Mucosa of rectum (tissue), 2 donors: ENCODE results near the gene CDK14.

Source experiments
- H3K27ac ChIP-seq, 2 donors: one replicate each; pipeline ENCODE4 v1.7.0; 2013; ENCODE audit warnings: inconsistent platforms in 2 of 2, low read depth in 2 of 2, low read length in 2 of 2
- H3K27me3 ChIP-seq, 2 donors: one replicate each; pipeline ENCODE4 v1.7.0; 2013; ENCODE audit warnings: low read length in 2 of 2; ENCODE audit not compliant: control insufficient read depth in 2 of 2, insufficient read depth in 2 of 2
- H3K36me3 ChIP-seq, 2 donors: one replicate each; pipeline ENCODE4 v1.7.0; 2013; ENCODE audit warnings: low read length in 2 of 2; ENCODE audit not compliant: control insufficient read depth in 2 of 2, insufficient read depth in 2 of 2
- H3K4me1 ChIP-seq, 2 donors: one replicate each; pipeline ENCODE4 v1.7.0; 2013; ENCODE audit warnings: low read length in 2 of 2, mild to moderate bottlenecking in 1 of 2; ENCODE audit not compliant: control insufficient read depth in 2 of 2, insufficient read depth in 2 of 2
- H3K4me3 ChIP-seq, 2 donors: one replicate each; pipeline ENCODE4 v1.7.0; 2013; ENCODE audit warnings: low read length in 2 of 2
- H3K9ac ChIP-seq, 2 donors: one replicate each; pipeline ENCODE4 v1.7.0; 2013; ENCODE audit warnings: low read length in 2 of 2, low read depth in 1 of 2, mild to moderate bottlenecking in 1 of 2
- H3K9me3 ChIP-seq, 2 donors: one replicate each; pipeline ENCODE4 v1.7.0; 2013; ENCODE audit warnings: low read length in 2 of 2; ENCODE audit not compliant: control insufficient read depth in 2 of 2
- donor health status: healthy.
- donor health status: Normal muscosa, but diverticular disease.

CDK14 gene

GRCh38 chr7:90988516-90988915 lies 392.4 kb downstream of the CDK14 start:
- H3K27me3 ChIP-seq: no peaks in the 10 kb centered on the region
- H3K36me3 ChIP-seq: no peaks in the 10 kb centered on the region
- H3K9me3 ChIP-seq: no peaks in the 10 kb centered on the region
- H3K4me3 ChIP-seq: no peak overlapping the region
- H3K4me1 ChIP-seq: no peaks in the 10 kb centered on the region
- no peak overlapping the region for H3K27ac ChIP-seq
- no peak overlapping the region for H3K9ac ChIP-seq

GRCh38 chr7:90988996-90989765 lies 393.1 kb downstream of the CDK14 start:
- no peak overlapping the region for H3K9ac ChIP-seq
- no peak overlapping the region for H3K27ac ChIP-seq

DNA sequence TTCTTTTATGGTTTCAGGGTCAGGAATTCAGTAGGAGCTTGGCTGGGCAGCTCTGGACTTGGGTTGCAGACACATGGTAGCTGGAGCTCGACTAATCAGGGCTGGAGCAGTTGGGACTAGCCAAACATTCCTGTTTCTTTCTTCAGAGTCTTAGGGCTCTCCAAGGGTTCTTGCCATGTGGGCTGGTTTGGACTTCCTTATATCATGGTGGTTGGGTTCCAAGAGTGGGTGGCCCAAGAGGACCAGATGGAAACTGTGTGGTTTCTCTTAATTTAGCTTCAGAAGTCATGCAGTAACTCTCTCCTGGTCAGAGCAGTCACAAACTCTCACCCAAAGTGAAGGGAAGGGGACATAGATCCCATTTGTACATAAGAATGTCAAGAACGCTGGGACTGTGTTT lies 398.0 kb downstream of the CDK14 start:
- H3K36me3 ChIP-seq: no peaks in the 10 kb centered on the region
- no peaks in the 10 kb centered on the region for H3K4me1 ChIP-seq
- H3K9me3 ChIP-seq: no peaks in the 10 kb centered on the region
- H3K27me3 ChIP-seq: no peaks in the 10 kb centered on the region
- H3K4me3 ChIP-seq: no peak overlapping the region
- no peak overlapping the region for H3K27ac ChIP-seq
- no peak overlapping the region for H3K9ac ChIP-seq

More at GRCh38 chr7:90988996-90989765, 393.1 kb downstream of the CDK14 start:
- Histone ChIP-seq H3K27me3 (no peaks in the 10 kb centered on the region), H3K36me3 (no peaks in the 10 kb centered on the region), H3K4me3 (no peak overlapping the region), H3K9me3 (no peaks in the 10 kb centered on the region), H3K4me1 (no peaks in the 10 kb centered on the region)

DNA sequence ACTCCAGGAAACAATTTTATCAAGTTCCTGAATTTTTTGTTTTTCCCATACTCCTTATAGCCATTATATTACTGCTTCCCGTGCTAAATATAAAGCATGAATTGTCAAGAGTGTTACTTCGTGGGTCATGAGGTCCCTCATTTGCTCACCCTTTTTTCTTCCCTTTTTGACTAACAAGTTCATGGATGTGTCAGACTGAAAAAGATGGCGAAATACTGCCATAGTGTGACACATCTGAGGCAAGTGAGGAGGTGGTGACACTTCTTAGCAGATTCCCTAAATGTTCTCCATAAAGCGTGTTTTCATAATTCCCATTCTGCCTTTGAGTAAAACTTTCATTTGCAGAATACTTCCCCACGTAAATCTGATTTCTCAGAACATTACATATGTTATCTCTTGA lies 398.5 kb downstream of the CDK14 start:
- no peaks in the 10 kb centered on the region for H3K4me1 ChIP-seq
- no peaks in the 10 kb centered on the region for H3K9me3 ChIP-seq
- H3K4me3 ChIP-seq: no peak overlapping the region
- H3K27ac ChIP-seq: no peak overlapping the region
- no peaks in the 10 kb centered on the region for H3K27me3 ChIP-seq
- H3K9ac ChIP-seq: no peak overlapping the region
- no peaks in the 10 kb centered on the region for H3K36me3 ChIP-seq

GRCh38 chr7:90995996-90996395 lies 399.9 kb downstream of the CDK14 start:
- Histone ChIP-seq H3K27ac (no peak overlapping the region), H3K9me3 (no peaks in the 10 kb centered on the region), H3K9ac (no peak overlapping the region), H3K4me3 (no peak overlapping the region), H3K36me3 (no peaks in the 10 kb centered on the region), H3K27me3 (no peaks in the 10 kb centered on the region), H3K4me1 (no peaks in the 10 kb centered on the region)

DNA sequence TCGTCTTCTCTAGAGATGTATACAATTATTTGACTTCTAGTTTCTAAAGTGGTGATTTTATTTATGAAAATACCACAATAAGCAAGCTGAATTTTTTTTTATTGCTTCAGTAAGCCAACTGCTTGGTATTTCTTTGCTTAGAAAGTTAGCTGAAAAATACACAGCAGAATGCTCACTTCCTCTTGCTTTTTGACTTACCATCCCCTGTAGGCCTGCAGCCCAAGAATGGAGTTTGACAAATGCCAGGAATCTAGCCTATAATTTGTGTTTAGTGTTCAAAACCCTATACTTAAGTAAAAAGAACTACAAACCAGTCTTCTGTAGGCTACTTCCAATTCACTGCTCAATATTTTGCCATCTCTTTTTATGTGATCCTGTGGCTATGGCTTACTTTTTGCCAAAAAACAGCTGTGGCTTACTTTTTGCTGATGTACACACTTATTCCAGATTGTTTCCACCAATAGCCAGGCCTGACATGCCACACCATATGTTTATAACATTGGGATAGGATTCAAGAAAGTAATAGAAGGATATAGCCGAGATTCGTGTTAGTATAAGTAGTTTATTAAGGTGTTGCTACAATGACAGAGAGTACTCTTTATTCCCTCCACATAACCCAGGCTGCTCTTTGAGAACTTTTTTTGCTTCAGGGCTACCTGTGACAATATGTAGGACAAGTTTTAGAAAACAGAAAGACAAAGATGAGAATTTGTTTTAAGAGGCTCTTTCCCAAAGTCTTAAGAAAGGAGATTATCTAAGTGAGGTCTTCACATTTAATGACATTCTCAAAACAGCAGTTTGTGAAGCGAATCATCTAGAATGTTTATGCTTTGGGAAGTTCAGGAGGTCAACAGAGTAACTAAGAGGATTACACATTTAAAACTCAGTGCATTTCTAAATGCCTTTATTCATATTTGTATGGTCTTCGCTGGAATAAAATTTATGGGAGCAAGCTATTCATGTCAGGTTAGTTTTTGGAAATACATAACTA lies 404.2 kb downstream of the CDK14 start:
- H3K9me3 ChIP-seq: no peaks in the 10 kb centered on the region
- H3K27ac ChIP-seq: no peak overlapping the region
- H3K36me3 ChIP-seq: no peaks in the 10 kb centered on the region
- no peak overlapping the region for H3K4me3 ChIP-seq
- no peaks in the 10 kb centered on the region for H3K4me1 ChIP-seq
- no peaks in the 10 kb centered on the region for H3K27me3 ChIP-seq
- no peak overlapping the region for H3K9ac ChIP-seq

- Histone ChIP-seq H3K4me3 (no peak overlapping the region), H3K36me3 (no peaks in the 10 kb centered on the region), H3K27ac (no peak overlapping the region), H3K9me3 (no peaks in the 10 kb centered on the region), H3K27me3 (no peaks in the 10 kb centered on the region), H3K4me1 (no peaks in the 10 kb centered on the region), H3K9ac (no peak overlapping the region)
These were observed 408.9 kb downstream of the CDK14 start for GRCh38 chr7:91005024-91005423.

DNA sequence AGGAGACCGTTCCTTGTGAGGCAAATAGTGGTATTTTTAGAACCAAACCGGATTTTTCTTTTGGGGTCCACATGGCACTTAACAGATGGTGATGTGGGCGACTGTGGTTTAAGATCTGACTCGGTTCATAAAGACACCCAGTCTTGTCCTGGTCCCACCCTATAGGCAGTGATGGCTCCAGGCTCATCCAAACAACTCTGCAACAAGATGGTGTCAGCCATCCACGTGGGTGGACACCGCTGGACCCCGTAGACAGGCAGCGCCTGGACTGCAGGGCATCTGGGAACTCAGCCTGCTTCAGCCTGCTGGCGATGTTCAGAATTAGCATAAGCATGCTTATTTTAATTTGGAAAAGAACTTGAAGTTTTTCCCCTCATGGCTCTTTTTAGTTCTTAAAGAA lies 409.7 kb downstream of the CDK14 start:
- no peak overlapping the region for H3K27ac ChIP-seq
- H3K9me3 ChIP-seq: no peaks in the 10 kb centered on the region
- no peak overlapping the region for H3K4me3 ChIP-seq
- H3K36me3 ChIP-seq: no peaks in the 10 kb centered on the region
- no peak overlapping the region for H3K9ac ChIP-seq
- H3K27me3 ChIP-seq: no peaks in the 10 kb centered on the region
- no peaks in the 10 kb centered on the region for H3K4me1 ChIP-seq

GRCh38 chr7:91007371-91007770 lies 411.2 kb downstream of the CDK14 start:
- no peaks in the 10 kb centered on the region for H3K36me3 ChIP-seq

DNA sequence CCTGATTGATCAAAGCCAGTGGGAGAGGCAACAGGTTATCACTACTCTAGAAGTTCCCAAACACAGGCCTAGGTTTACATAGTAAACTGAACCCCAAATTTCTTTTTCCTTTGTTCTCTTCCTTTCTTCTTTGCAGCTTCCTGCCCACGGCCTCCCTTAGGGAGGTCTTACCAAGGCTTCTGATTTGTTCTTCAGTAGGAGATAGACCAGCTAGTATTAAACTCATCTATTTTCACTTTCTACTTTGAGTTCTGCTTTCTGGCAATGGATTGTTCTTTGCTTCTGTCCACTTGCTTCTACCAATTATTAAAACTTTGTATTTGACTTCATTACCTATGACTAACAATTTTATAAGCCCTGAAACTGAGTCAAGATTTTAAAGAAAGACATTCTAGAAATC lies 417.0 kb downstream of the CDK14 start:
- no peaks in the 10 kb centered on the region for H3K4me1 ChIP-seq
- H3K36me3 ChIP-seq: no peaks in the 10 kb centered on the region
- no peak overlapping the region for H3K27ac ChIP-seq
- H3K27me3 ChIP-seq: no peaks in the 10 kb centered on the region
- no peak overlapping the region for H3K9ac ChIP-seq
- H3K9me3 ChIP-seq: no peaks in the 10 kb centered on the region
- H3K4me3 ChIP-seq: no peak overlapping the region

More at GRCh38 chr7:91007371-91007770, 411.2 kb downstream of the CDK14 start:
- H3K27ac ChIP-seq: no peak overlapping the region
- no peaks in the 10 kb centered on the region for H3K4me1 ChIP-seq
- H3K9ac ChIP-seq: no peak overlapping the region
- no peaks in the 10 kb centered on the region for H3K27me3 ChIP-seq
- no peaks in the 10 kb centered on the region for H3K9me3 ChIP-seq
- H3K4me3 ChIP-seq: no peak overlapping the region
